Ovary (tissue), 3 donors: ENCODE measurements around the gene TMPRSS7.

Source experiments
- POLR2A ChIP-seq: fragments of 450-650 bp; IDR thresholded peaks from one replicate; pipeline ENCODE4 v1.6.1; 2017; ENCODE audit warnings: antibody characterized with exemption, mild to moderate bottlenecking, moderate library complexity
- TF ChIP-seq, protein P1 (sequence below), 3 donors: fragments of 450-650 bp in 2 of 3; fragments of 200-600 bp in 1 of 3; IDR thresholded peaks; one replicate each; pipeline versions ENCODE4 v1.5.1 to v1.8.0; 2016 to 2022; ENCODE audit warnings: antibody characterized with exemption in 3 of 3, mild to moderate bottlenecking in 1 of 3
- donor health status: DM: no; HTN: no; CAD: no.

DNA sequence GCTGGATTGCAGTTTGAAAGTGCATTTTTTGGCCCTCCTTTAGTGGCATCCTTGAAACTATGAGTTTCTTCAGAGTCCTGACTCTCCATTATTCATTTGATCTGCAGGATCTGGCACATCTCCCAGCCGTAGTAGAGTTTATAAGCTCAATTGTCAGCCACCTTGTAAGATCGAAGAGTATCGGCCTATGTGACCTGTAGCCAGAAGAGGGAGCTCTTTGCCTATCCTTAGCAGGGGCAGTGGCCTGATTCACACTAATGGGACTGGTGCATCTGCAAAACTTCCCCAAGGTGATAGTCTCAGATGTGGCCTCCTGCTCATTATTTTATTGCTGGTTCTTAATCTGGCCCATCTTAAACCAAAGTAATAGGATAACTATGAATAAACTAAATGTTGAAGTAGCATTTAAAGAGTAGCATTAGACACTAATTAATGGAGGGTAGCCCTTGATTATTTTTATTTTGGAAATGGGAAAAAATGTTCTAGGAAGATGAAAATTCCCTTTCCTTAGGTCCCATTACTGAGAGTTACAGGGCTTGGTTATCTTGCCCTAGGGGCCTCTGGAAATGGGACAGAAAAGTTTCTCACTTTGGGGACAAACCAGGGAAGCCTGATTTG is 77.4 kb downstream of the TMPRSS7 start:
- no peak for TF ChIP-seq POLR2A
- TF ChIP-seq, protein P1, sequence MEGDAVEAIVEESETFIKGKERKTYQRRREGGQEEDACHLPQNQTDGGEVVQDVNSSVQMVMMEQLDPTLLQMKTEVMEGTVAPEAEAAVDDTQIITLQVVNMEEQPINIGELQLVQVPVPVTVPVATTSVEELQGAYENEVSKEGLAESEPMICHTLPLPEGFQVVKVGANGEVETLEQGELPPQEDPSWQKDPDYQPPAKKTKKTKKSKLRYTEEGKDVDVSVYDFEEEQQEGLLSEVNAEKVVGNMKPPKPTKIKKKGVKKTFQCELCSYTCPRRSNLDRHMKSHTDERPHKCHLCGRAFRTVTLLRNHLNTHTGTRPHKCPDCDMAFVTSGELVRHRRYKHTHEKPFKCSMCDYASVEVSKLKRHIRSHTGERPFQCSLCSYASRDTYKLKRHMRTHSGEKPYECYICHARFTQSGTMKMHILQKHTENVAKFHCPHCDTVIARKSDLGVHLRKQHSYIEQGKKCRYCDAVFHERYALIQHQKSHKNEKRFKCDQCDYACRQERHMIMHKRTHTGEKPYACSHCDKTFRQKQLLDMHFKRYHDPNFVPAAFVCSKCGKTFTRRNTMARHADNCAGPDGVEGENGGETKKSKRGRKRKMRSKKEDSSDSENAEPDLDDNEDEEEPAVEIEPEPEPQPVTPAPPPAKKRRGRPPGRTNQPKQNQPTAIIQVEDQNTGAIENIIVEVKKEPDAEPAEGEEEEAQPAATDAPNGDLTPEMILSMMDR (IDR thresholded peaks at IDR 0.05), result no peak
